ENCODE measurements around the gene ZNF628.

DNA sequence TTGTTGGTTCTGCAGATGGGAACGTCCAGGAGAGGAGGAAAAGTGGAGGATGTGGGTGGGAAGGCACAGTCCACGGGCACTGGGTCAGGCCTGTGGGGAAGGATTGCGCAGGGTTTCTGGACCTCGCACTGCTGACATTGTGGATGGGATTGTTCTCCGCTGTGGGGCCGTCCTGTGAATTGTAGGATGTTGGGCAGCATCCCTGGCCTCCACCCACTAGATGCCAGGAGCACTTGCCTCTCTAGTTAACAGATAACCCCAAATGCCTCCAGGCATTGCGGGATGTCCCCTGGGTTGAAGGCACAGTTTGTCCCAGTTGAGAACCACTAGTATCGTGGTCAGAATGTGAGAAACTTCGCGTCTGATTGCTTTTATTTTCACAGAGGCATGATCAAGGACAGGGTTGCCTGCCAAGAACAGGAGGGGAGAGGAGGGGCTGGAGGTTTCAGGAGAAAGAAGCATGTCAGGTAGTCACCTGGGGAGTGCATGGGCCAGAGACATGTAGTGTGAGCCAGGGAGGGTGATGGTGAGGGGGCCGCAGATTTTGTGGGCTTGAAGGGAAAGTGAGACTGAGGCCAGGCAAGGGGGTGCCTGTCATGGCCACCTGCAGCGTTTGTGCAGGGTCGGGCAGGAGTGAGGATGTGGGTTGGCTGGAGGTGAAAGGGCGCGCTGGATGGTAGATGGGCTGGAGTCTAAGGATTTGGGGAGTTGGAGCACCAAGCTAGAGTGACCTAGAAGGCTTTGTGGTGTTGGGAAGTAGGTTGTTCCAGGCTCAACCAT, 3.2 kb downstream of the ZNF628 start:
- TF ChIP-seq TARDBP (IDR thresholded peaks at IDR 0.05) (no peak), NFRKB (IDR thresholded peaks at IDR 0.05) (no peak), BHLHE40 (IDR thresholded peaks at IDR 0.05; ENCODE audit: borderline replicate concordance) (no peak), HDGF (IDR thresholded peaks at IDR 0.05; ENCODE audit: borderline replicate concordance) (no peak), ARNT (IDR thresholded peaks at IDR 0.05) (no peak), CTBP1 (IDR thresholded peaks at IDR 0.05; ENCODE audit: borderline replicate concordance) (no peak)

Measured in HEK293T (cell line).